Measurements from ENCODE around the gene ZYG11B.
A peak's percentile ranks its signal among the peaks of the same experiment; 100 is the strongest.
"Not testable (repeated sequence)": the region's sequence is repeated elsewhere in the genome, so short reads cannot be mapped to it uniquely, and the experiment has no call there.

ZYG11B gene

DNA sequence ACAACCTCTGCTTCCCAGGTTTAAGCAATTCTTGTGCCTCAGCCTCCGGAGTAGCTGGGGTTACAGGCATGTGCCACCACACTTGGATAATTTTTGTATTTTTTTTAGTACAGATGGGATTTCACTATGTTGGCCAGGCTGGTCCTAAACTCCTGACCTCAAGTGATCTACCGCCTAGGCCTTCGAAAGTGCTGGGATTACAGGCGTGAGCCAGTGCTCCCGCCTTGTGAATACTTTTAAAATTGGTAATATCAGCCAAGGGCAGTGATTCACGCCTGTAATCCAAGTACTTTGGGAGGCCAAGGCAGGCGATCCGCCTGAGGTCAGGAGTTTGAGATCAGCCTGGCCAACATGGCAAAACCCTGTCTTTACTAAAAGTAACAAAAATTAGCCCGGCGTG, 33.7 kb downstream of the ZYG11B start:
- no peak for DNase-seq

DNA sequence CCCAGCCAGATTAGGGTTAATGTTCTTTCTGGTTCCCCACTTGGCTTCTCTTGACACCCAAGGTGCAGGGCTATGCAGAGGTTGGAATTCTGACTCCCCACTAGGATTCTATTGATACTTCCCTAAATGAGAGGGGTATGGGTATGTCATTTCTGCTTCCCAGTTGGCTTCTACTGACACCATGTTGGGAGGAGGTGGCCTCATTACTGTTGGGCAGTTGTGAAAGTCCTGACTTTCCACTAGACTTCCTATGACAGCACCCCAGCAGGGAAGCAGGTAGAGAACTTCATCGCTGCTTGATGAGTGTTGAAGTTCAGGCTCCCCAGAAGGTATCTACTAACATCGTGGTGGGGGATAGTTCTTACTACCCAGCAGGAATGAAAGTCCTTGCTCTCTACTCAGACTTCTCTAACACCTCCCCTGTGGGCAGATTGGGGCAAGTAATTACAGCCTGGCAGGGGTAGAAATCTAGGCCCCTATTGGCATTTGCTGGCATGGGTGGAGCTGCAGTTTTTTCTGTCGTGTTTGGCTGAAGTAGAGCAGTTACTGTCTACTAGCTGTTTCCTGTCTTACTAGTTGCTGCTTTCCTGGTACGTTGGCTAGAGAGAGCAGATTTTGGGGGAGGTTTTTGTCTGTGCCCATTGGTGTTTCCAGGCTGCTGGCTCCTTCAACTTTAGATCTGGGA, 41.5 kb downstream of the ZYG11B start:
- no peak for DNase-seq

DNA sequence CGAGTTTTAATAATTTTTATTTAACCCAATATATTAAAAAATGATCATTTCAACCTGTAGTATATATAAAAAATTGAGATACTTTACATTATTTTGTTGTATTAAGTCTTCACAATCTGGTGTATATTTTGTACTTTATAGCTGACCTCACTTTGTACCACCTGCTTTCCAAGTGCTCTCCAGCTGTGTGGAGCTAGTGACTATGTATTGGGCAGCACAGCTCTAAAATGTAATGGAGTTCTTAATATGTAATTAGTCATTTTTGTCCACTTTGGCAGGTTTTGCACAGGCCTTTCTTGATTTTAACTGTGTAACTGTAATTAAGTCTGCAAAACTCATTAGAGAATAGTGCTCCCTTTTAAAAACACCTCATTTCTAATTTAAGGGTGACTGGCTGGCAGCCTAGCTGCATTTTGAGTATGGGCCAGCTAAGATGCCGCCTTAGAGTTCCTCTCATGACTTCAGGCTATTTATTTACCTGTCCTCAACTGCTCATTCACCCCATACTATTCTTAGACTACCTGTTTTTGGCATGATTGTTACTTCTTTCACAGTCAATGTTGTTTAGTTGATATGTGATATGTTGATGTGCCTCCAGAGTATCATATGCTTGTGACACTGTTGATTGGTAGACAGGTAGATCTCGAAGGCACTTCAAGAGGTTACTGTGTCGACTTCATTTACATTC, 43.2 kb downstream of the ZYG11B start:
- DNase-seq = no peak

- no peak for DNase-seq
Measured at GRCh38 chr1:52771384-52771783, 45.1 kb downstream of the ZYG11B start.

- no peak for DNase-seq
Measured at GRCh38 chr1:52786148-52786547, 59.9 kb downstream of the ZYG11B start.

DNA sequence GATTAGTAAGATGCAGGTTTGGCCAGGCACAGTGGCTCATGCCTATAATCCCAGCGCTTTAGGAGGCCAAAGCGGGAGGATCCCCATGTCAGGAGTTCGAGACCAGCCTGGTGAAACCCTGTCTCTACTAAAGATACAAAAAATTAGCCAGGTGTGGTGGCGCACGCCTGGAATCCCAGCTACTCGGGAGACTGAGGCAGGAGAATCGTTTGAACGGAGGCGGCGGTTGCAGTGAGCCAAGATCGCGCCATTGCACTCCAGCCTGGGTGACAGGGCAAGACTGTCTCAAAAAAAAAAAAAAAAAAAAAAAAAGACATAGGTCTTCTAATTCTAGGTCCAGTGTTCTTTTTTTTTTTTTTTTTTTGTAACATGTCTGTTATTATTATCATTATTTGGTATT, 64.2 kb downstream of the ZYG11B start:
- DNase-seq = not testable (repeated sequence)

- DNase-seq = no peak
Measured at GRCh38 chr1:52792036-52792435, 65.8 kb downstream of the ZYG11B start.

DNA sequence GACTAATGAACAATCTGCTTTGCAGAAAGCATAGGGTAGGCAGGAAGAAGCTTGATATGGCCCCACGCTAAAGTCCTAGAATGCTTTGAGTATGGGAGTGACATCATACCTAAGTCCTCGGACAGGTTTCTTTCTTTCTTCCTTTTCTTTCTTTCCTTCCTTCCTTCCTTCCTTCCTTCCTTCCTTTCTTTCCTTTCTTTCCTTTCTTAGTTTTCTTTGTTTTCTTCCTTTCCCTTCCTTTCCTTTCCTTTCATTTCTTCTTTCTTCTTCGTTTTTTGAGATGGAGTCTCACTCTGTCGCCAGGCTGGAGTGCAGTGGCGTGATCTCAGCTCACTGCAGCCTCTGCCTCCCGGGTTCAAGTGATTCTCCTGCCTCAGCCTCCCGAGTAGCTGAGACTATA, 67.5 kb downstream of the ZYG11B start:
- not testable (repeated sequence) for DNase-seq

GRCh38 chr1:52795464-52795863, 69.2 kb downstream of the ZYG11B start:
- no peak for DNase-seq

DNA sequence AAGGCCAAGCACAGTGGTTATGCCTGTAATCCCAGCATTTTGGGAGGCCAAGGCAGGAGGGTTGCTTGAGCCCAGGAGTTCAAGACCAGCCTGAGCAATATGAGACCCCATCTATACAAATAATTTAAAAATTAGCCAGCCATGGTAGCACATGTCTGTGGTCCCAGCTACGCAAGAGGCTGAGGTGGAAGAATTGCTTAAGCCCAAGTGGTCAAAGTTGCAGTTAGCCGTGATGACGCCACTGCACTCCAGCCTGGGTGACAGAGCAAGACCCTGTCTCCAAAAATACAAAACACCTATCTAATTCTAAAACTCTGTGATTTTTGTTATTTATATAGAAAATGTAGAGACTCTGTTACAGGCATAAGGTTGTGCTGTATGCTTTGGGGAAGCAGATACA, 72.1 kb downstream of the ZYG11B start:
- no peak for DNase-seq

DNA sequence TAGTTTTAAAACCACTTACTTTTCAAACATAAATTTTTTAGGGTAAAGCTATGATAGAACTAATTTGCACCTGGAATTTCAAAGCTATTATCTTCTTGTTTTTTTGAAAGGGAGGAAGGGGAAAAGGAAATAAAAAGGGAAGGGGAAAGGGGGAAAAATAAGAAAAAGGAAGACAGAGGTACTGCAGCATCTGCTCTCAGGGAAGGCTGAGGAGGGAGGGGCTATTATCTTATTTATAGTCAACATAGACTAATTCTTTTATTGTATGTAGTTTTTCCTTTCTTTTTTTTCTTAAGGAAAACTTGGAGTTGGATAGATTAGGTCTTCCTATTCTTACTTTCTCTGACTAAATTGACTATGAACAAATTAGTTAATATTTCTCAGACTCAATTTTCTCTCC, 74.8 kb downstream of the ZYG11B start:
- DNase-seq = no peak

DNA sequence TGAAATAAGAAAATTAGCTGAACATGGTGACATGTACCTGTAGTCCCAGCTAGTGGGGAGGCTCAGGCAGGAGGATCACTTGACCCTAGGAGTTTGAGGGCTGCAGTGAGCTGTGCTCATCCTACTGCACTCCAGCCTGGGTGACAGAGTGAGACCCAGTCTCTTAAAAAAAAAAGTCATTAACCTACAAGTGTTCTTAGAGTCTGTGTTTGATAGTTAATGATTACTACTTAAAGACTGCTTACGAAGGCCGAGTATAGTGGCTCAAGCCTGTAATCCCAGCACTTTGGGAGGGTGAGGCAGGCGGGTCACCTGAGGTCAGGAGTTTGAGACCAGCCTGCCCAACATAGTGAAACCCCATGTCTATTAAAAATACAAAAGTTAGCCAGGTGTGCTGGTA, 77.8 kb downstream of the ZYG11B start:
- not testable (repeated sequence) for DNase-seq

- peak; percentile 26 for DNase-seq
Measured at GRCh38 chr1:52814465-52814864, 88.2 kb downstream of the ZYG11B start.

GRCh38 chr1:52820830-52821229, 94.6 kb downstream of the ZYG11B start:
- DNase-seq = not testable (repeated sequence)

DNA sequence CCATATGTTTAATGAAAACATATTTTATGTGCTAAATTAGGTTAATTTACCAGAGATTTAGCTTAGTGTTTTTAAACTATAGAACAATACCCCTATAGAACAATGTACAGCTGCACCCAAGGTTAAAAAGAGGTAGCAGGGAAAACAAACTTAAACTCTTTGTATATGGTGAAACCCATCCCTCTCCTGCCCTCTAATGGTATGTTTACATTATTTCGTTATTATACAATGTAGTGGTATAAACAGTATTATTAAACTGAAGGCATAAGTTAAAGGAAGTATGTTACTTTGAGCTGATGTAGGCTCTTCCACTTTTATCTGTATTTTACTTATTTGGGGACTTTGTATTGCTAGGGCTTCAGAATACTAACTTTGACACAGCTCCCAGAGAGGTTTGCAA, 99.6 kb downstream of the ZYG11B start:
- peak; percentile 3 for DNase-seq

DNA sequence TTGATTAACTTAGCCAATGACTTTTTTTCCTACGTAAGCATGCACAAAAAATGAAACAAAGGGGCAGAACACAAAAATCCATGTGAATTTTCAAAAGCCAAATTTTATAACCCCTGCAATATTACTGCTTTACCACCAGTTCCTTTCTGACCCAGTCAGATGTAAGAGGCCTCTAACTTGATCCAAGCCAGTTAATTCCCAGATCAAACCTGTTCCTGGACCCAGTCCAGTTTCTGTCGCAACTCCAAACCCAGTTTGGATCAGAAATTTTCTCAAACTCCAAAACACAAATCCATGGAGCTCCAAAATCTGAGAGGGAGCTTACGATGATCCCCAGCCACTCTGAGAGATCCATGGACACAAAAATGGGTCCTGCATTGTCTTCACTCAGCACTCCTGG, 108.5 kb downstream of the ZYG11B start:
- DNase-seq = no peak

DNA sequence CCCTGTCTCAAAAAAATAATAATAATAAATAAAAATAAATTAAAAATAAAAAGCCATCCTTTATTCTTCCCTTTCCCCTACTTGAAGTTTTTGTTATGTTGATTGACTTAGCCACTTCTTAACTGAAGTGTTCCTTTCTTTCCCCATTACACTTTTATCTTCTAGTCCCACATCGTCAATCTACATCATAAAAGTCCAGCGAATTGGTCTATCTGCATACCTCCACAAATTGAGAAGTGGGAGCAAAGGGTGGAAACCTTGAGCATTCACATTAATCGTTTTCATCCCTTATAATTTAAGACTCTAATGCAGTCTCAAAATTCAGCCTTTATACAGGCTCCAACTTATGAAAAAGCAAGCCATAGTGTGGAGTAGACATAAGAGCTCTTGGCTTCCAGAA, 109.8 kb downstream of the ZYG11B start:
- DNase-seq = no peak

DNA sequence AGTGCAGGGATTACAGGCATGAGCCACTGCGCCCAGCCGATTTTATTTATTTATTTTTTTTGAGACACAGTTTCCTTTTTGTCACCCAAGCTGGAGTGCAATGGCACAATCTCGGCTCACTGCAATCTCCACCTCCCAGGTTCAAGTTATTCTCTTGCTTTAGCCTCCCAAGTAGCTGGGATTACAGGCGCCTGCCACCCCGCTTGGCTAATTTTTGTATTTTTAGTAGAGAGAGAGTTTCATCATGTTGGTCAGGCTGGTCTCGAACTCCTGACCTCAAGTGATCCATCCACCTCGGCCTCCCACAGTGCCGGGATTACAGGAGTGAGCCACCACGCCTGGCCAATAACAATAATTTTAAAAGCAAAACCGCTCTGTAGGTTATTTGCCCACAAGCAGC, 112.9 kb downstream of the ZYG11B start:
- not testable (repeated sequence) for DNase-seq

DNA sequence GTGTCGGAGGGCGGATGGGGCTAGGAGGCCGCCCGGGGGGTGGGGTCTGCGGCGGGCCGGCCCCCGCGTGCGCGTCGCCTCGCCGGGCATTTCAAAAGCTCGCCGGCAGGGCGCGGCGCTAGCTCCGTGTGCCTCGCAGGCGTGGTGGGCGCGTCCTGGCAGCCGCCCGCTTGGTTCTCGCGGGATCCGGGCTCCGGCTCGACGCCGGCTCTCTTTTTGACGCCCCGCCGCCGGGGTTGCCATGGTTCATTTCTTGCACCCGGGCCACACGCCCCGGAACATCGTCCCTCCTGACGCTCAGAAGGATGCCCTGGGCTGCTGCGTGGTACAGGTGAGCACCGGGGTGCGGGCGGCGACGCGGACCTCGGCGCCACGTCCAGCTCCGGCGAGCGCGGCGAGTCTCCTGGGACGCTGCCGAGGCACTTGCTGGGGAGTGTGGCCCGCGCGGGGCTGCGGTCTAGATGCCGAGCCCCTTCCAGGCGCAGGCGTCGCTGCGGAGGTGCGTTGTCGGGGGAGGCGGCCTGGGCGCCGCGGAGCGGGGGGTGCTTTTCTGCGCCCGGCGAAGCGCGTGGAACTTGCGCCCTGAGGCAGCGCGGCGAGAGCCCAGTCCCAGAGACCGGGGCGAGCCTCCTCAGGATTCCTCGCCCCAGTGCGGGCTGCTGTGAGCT, 116.5 kb downstream of the ZYG11B start, which contains the start of gene ZYG11A:
Gene ZYG11A (plus strand): TSS at position 118 of the 668 bp plus-strand sequence. CDS start 124 bp downstream, at position 242.
- DNase-seq = peak; percentile 81

- not testable (repeated sequence) for DNase-seq
Measured at GRCh38 chr1:52845119-52845518, 118.9 kb downstream of the ZYG11B start.

- no peak for DNase-seq
Measured at GRCh38 chr1:52848423-52848822, 122.2 kb downstream of the ZYG11B start.

DNA sequence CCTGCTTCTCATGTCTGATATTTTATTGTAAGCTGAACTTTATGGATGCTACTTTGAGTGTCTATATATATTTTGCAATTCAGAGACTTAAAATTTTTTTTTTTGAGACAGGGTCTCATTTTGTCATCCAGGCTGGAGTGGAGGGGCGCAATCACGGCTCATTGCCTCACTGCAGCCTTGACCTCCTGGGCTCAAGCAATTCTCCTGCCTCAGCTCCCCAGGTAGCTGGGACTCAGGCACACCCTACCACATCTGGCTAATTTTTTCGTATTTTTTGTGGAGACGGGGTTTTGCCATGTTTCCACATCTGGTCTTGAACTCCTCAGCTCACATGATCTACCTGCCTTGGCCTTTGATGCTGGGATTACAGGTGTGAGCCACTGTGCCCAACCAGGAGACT, 124.7 kb downstream of the ZYG11B start:
- no peak for DNase-seq

DNA sequence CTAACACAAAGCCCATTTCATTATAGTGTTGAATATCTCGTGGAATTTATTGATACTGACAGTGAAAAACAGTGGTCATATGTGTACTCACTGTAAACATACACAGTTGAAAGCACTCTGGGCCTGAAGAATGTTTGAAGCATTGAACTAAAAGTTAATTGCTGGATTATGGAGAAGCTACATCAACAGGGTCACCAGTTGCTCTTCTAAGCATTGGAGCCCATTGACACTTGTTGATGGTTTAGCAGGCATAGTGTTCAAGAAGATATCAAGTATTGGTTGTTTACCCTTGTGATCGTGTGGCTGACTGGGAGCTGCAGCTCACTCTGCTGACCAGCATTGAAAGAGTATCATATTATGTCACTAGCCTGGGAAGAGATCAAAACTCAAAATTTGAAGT, 126.6 kb downstream of the ZYG11B start:
- DNase-seq = no peak

DNA sequence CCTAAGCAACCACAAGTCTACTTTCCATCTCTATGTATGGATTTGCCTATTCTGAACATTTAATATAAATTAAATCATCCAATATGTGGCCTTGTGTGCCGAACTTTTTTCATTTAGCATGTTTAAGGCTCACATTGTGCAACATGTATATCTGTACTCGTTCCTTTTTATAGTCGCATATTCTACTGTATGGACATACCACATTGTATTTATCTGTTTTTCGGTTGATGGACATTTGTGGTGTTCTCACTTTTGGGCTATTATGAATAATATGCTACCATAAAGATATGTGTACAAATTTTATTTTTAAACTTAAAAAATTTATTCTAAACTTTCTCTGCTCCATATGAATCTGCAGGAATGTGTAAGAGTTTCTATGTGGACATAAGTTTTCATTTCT, 129.3 kb downstream of the ZYG11B start:
- no peak for DNase-seq

All from fibroblast of skin of right biceps (primary cell).